Common myeloid progenitor, CD34-positive (primary cell): Measurements from ENCODE around the gene ZNF785.
A peak's percentile ranks its signal among the peaks of the same experiment; 100 is the strongest.
"Not testable (repeated sequence)": the region's sequence is repeated elsewhere in the genome, so short reads cannot be mapped to it uniquely, and the experiment has no call there.

Experiments used
- CTCF ChIA-PET: fragments of 350-600 bp; sonication (Branson Sonifier 250); formaldehyde crosslinking; loops from one replicate; lab custom pipeline; 2021; ENCODE audit warnings: antibody characterized with exemption; lab: Charles Lee
- POLR2A ChIA-PET: fragments of 350-600 bp; sonication (Branson Sonifier 250); formaldehyde crosslinking; loops from one replicate; lab custom pipeline; 2021; ENCODE audit warnings: antibody characterized with exemption; lab: Charles Lee
- DNase-seq, 3 donors: peaks; one replicate each; pipeline versions ENCODE4 v3.0.0 to v3.0.0-alpha.2; 2013
- H3K27ac ChIP-seq, 2 experiments: 1 replicate in 1 of 2; 2 replicates in 1 of 2; pipeline ENCODE4 v1.7.0; 2013; ENCODE audit warnings: inconsistent platforms in 2 of 2, low read length in 2 of 2, mild to moderate bottlenecking in 2 of 2, low read depth in 1 of 2, moderate library complexity in 1 of 2; ENCODE audit not compliant: severe bottlenecking in 2 of 2, insufficient read depth in 1 of 2, poor library complexity in 1 of 2
- H3K27me3 ChIP-seq, 5 experiments: replicated peaks in 2 of 5; 1 replicate in 3 of 5; 2 replicates in 2 of 5; pipeline versions ENCODE4 v1.6.1 to v1.7.0; 2013; ENCODE audit warnings: low read length in 4 of 5, mild to moderate bottlenecking in 2 of 5, moderate library complexity in 2 of 5, inconsistent platforms in 1 of 5; ENCODE audit not compliant: insufficient read depth in 5 of 5, control insufficient read depth in 4 of 5
- H3K36me3 ChIP-seq, 4 experiments: 1 replicate in 2 of 4; 2 replicates in 2 of 4; pipeline versions ENCODE4 v1.6.1 to v1.7.0; 2013; ENCODE audit warnings: low read length in 3 of 4, control low read depth in 1 of 4, mild to moderate bottlenecking in 1 of 4; ENCODE audit not compliant: control insufficient read depth in 4 of 4, insufficient read depth in 4 of 4
- H3K4me1 ChIP-seq, 4 experiments: 1 replicate in 3 of 4; 2 replicates in 1 of 4; pipeline versions ENCODE4 v1.6.1 to v1.7.1; 2013; ENCODE audit warnings: low read length in 3 of 4, mild to moderate bottlenecking in 3 of 4, control low read depth in 1 of 4, inconsistent platforms in 1 of 4, moderate library complexity in 1 of 4; ENCODE audit not compliant: control insufficient read depth in 4 of 4, insufficient read depth in 4 of 4; ENCODE audit errors: control extremely low read depth in 1 of 4
- H3K4me3 ChIP-seq, 7 experiments: 1 replicate in 4 of 7; 2 replicates in 3 of 7; pipeline versions ENCODE4 v1.5.1 to v1.7.0; 2013; ENCODE audit warnings: mild to moderate bottlenecking in 7 of 7, low read length in 6 of 7, moderate library complexity in 6 of 7, inconsistent platforms in 2 of 7, low read depth in 2 of 7, control low read depth in 1 of 7; ENCODE audit not compliant: insufficient read depth in 4 of 7, control insufficient read depth in 1 of 7; ENCODE audit errors: extremely low read depth in 1 of 7
- H3K9me3 ChIP-seq, 5 experiments: 1 replicate in 4 of 5; 2 replicates in 1 of 5; pipeline versions ENCODE4 v1.6.1 to v1.7.1; 2013; ENCODE audit warnings: low read length in 4 of 5, mild to moderate bottlenecking in 2 of 5, inconsistent platforms in 1 of 5, low read depth in 1 of 5, moderate library complexity in 1 of 5; ENCODE audit not compliant: control insufficient read depth in 4 of 5, insufficient read depth in 2 of 5; ENCODE audit errors: control extremely low read depth in 1 of 5
- WGBS: methylation state at CpG from one replicate; pipeline ENCODE4 v1.1.5; 2013; ENCODE audit not compliant: insufficient coverage; 5-methylcytosine and 5-hydroxymethylcytosine counted together

Gene ZNF785

GRCh38 chr16:30546115-30546514 lies 39.4 kb downstream of the ZNF785 start:
- ChIA-PET POLR2A (no interaction called here), CTCF (interaction anchor here (0.7 to 1.9 kb wide), 7 partner anchors 9 to 88 kb away, joined by 3 to 17 read pairs (median 4); partner anchors contain the start of genes ZNF747 and ZNF764)
- peak in 2 of 3 donors; percentile 28 to 40 for DNase-seq
- Histone ChIP-seq H3K36me3 (peaks cover 0 to 4% (median 0%) of the 10 kb centered on the region in 4 experiments), H3K27me3 (no peaks in the 10 kb centered on the region), H3K27ac (no peak overlapping the region), H3K4me1 (peaks cover 0 to 15% (median 6%) of the 10 kb centered on the region in 4 experiments), H3K9me3 (no peaks in the 10 kb centered on the region), H3K4me3 (peak overlapping the region in 2 of 7 experiments; percentile 11 to 23)
- 45% methylated on average over 8 of the region's 8 CpGs for WGBS

GRCh38 chr16:30543067-30543466 lies 42.4 kb downstream of the ZNF785 start:
- H3K4me1 ChIP-seq = peaks cover 0 to 15% (median 6%) of the 10 kb centered on the region in 4 experiments
- no peak overlapping the region for H3K4me3 ChIP-seq
- no peaks in the 10 kb centered on the region for H3K9me3 ChIP-seq
- DNase-seq = no peak
- POLR2A ChIA-PET = no interaction called here
- CTCF ChIA-PET = interaction anchor here (1.4 kb wide), 1 partner anchor 17 kb away, joined by 3 read pairs; no protein-coding TSS in a partner anchor
- H3K36me3 ChIP-seq = peaks cover 0 to 4% (median 2%) of the 10 kb centered on the region in 4 experiments
- no peaks in the 10 kb centered on the region for H3K27me3 ChIP-seq
- no peak overlapping the region for H3K27ac ChIP-seq
- WGBS = 98% methylated on average over 4 of the region's 5 CpGs

- POLR2A ChIA-PET = no interaction called here
- Histone ChIP-seq H3K27me3 (no peaks in the 10 kb centered on the region), H3K4me3 (no peak overlapping the region), H3K9me3 (no peaks in the 10 kb centered on the region), H3K36me3 (peaks cover 0 to 3% (median 2%) of the 10 kb centered on the region in 4 experiments), H3K27ac (no peak overlapping the region), H3K4me1 (peaks cover 0 to 15% (median 6%) of the 10 kb centered on the region in 4 experiments)
- WGBS = 100% methylated on average over 4 of the region's 10 CpGs
- peak in 1 of 3 donors; percentile 19 for DNase-seq
- CTCF ChIA-PET = interaction anchor here (0.7 to 1.4 kb wide), 3 partner anchors 15 to 112 kb away, joined by 3 to 5 read pairs (median 3); partner anchors contain the start of gene DCTPP1
These were observed 43.8 kb downstream of the ZNF785 start for GRCh38 chr16:30541502-30542329.

- peaks cover 3 to 10% (median 8%) of the 10 kb centered on the region in 4 experiments for H3K4me1 ChIP-seq
- 93% methylated on average over 9 of the region's 9 CpGs for WGBS
- DNase-seq = peak in 1 of 3 donors; percentile 61
- H3K27me3 ChIP-seq, POLR2A ChIA-PET, H3K36me3 ChIP-seq, H3K9me3 ChIP-seq, H3K27ac ChIP-seq, H3K4me3 ChIP-seq: not testable (repeated sequence)
- CTCF ChIA-PET = interaction anchor here (0.7 to 1.4 kb wide), 2 partner anchors 16 to 46 kb away, joined by 3 to 5 read pairs; no protein-coding TSS in a partner anchor
These were observed 44.5 kb downstream of the ZNF785 start for GRCh38 chr16:30540916-30541464.

GRCh38 chr16:30539986-30540526 lies 45.4 kb downstream of the ZNF785 start:
- peaks cover 4 to 16% (median 15%) of the 10 kb centered on the region in 4 experiments for H3K4me1 ChIP-seq
- CTCF ChIA-PET = interaction anchor here (1.1 kb wide), 1 partner anchor 91 kb away, joined by 4 read pairs; no protein-coding TSS in a partner anchor
- DNase-seq, POLR2A ChIA-PET, H3K27me3 ChIP-seq, H3K27ac ChIP-seq, H3K36me3 ChIP-seq, H3K9me3 ChIP-seq, H3K4me3 ChIP-seq: not testable (repeated sequence)
- WGBS = 92% methylated on average over 9 of the region's 13 CpGs

- Histone ChIP-seq H3K4me1 (peaks cover 4 to 22% (median 19%) of the 10 kb centered on the region in 4 experiments), H3K4me3 (no peak overlapping the region), H3K27ac (no peak overlapping the region), H3K36me3 (peaks cover 0 to 3% (median 2%) of the 10 kb centered on the region in 4 experiments), H3K27me3 (no peaks in the 10 kb centered on the region), H3K9me3 (no peaks in the 10 kb centered on the region)
- no peak for DNase-seq
- CTCF ChIA-PET = interaction anchor here (1.1 kb wide), 1 partner anchor 90 kb away, joined by 4 read pairs; no protein-coding TSS in a partner anchor
- WGBS = 93% methylated on average over 6 of the region's 8 CpGs
- POLR2A ChIA-PET = interaction anchor here (0.6 kb wide), 1 partner anchor 1586 kb away, joined by 3 read pairs; no protein-coding TSS in a partner anchor
These were observed 46.2 kb downstream of the ZNF785 start for GRCh38 chr16:30539000-30539964.
